HTERT RPE-1 (cell line): Measurements from ENCODE around the gene TMEM196.

ENCODE experiments used
- in situ Hi-C: fragments of 300-500 bp; cut with MboI; formaldehyde crosslinking; loops from 4 replicates; pipeline ENCODE4 v1.14.3; 2020; ENCODE audit warnings: low sequenced_read_pairs

The TMEM196 gene

DNA sequence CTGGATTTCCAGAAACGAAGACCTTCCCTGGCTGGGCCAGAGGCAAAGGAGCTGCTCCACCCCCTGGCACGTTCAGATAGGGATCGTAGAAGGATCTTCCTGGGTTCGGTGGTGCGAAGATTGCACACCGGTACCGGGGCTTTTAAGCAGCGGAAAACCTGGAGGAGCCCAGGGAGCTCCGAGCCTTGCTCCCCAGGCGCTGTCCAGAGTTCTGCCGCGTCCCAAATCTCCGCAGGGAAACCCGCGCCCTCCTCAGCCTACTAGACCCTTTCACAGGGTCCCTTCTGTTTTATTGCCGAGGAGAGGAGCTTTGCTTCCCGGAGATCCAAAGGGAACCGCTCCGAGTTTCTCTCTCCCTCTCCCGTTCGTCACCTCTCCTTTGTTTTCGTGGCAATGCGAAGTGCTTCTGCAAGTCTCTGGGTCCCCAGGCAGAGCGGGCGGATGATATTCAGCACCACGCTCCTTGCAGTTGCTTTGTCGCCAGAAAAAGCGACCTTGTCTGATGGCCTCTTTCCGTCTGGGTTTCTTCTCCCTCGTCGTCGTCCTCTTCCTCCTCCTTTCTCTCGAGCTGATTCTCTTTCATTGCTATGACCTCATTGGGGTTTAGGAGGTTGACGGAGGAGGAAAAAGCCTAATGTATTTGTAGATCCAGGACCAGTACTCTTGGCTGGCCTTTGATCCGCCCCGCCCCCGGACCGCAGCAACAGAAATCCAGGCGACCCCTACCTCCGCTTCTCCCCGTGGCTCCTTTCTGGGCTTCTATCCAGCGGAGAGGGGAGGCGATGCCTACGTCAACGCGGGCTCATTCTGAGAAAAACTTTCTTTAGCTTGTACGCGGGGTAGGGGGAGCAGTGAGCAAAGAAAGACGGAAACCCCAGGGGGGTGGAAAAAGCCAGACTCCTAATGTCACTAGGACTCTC, at the start of gene TMEM196:
Gene TMEM196 (minus strand): TSS at position 777 of the 920 bp plus-strand sequence. CDS start 921 bp downstream, outside the sequence.
- in situ Hi-C loops: no loop called here

DNA sequence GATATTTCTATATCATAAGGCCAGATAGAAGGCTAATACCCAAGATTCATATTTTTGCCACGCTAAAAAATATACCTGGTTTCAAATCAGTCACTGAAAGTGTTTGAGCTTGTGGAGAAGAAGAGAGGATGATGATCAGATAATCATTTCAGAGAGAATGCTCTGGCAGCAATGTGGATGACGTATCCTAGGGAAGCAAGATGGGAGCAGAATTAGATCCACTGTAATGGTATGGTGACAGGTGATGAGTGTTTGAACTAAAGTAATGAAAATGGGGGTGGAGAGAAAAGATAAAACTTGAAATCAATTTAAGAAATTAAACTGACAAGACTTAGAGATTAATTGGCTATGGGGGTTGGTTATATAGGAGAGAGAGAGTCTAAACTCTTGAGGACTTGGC, 42.7 kb upstream of the TMEM196 start:
- in situ Hi-C loops: no loop called here

DNA sequence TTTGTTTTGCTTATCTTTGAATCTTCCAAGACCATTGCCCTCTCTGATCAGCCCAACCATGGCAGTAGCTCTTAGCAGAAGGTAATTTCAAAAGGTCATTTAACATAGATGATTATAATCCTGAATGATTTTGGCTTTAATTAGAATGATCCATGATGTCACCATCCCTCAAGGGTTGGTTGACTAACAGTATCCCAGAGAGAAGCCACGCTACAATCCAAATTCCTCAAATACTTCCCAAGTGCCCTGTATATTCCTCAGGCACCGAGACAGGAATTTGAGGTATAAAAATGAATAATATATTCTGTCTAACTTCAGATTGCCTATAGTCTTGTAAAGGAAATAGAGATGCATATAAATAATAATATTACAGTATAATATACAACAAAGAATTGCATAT, 42.1 kb upstream of the TMEM196 start:
- in situ Hi-C loops: no loop called here

DNA sequence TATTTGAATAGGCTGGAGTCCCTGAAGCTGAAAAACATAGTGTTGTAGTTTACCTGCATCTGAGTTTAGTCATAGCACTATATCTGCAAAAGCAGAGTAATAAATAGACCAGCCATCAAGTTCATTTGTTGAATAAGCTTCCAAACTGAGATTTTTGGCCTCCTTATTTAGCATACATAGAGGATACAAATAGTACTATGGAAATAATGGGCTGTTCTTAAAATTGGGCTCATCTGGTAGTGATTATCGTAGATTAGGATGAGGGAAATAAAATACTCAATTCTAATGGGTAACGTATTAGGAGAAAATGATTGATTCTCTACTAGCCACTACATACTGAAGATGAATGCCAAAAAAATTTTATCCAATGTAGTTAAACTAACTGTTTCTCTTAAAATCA, 41.4 kb upstream of the TMEM196 start:
- in situ Hi-C loops: no loop called here

DNA sequence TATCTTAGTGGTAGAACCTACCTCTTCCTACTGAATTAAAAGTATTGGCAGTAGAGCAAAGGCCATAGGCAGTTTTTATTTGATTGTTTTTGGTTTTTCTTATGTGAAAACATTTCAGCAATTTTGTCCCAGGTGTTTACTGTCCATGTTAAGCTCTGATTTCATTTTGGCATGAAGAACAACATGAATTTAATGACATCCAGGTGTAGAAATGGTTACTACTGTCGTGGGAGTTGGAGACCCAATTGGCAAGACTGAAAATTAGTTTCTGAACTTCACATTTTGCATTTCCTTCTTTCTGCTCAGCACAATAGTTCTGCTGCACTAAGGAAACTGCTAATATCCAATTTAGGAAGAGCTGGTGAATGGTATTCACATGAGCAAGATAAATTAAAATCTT, 38.0 kb upstream of the TMEM196 start:
- in situ Hi-C loops: no loop called here

DNA sequence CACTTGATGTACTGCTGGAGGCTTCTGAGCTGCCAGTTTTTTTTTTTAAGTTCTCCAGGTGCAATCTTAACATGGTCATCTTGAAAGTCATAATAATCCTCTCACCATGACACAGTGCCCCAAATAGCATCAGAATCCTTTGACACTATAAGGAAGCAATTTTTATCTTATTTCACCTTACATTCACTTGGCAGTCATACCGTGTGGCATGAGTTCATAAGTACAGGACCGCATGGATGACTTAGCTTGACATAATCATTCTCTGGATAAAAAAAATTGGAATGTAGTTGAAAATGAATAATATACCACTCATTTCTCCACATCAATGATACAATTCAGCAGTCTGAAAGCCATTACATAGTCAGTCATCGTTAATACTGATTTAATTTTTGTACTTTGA, 25.6 kb upstream of the TMEM196 start:
- in situ Hi-C loops: no loop called here

DNA sequence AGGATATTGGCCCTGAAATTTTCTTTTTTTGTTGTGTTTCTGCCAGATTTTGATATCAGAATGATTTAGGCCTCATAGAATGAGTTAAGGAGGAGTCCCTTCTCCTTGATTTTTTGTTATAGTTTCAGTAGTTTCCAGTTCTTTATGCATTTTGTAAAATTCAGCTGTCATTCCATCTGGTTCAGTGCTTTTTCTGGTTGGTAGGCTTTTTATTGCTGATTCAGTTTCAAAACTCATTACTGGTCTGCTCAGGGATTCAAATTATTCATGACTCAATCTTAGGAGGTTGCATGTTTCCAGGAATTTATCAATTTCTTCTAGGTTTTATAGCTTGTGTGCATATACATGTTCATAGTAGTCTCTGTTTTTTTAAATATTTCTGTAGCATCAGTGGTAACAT, 10.1 kb upstream of the TMEM196 start:
- in situ Hi-C loops: no loop called here

DNA sequence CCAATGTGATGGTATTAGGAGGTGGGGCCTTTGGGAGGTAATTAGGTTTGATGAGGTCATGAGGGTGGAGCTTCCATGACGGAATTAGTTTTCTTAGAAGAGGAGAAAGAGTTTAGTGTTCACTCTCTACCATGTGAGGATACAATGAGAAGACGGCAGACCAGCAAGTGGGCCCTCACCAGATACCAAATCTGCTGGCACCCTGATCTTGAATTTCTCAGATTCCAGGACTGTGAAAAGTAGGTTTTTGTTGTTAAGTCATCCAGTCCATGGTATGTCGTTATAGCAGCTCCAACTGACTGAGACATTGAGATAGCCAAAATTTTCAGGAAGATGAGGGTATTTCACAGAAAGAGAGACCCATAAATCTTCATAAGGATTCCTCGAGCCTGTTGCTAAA, 3.6 kb upstream of the TMEM196 start:
- in situ Hi-C loops: no loop called here

DNA sequence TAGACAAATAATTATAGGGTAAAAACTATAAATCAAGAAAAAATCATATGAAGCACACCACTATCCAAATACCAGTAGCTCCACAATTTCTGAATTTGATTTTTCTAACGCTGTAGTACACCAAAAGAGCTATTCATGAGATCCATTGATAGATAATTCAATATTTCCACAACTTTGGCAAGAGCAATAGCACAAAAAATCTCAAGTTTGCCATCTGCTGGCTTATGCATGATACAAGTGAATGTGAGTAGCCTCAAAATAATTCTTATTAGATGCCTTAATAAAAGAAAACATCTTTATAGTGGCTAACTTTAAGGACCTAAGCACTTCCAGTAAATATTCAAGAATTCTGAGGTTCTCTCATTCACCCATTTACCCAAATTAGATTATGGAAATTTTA, 2.2 kb upstream of the TMEM196 start:
- in situ Hi-C loops: no loop called here

DNA sequence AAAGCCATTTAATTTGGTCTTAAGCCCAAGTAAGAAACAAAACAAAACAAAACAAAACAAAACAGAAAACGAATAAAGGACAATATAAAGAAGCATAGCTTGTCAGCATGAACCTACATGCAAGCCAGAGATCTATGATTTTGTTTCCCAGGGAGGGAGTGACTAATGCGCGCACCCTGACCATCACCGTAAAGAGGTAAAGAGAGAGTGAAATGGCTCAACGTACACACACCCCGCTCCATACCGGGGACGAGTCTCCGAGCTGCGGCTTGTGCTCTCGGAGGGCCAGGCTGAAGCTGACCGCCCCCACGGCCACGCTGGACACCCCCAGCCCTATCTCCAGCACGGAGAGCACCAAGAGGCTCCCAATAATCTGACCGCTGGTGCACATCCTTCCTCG, 1.1 kb downstream of the TMEM196 start:
- in situ Hi-C loops: no loop called here

DNA sequence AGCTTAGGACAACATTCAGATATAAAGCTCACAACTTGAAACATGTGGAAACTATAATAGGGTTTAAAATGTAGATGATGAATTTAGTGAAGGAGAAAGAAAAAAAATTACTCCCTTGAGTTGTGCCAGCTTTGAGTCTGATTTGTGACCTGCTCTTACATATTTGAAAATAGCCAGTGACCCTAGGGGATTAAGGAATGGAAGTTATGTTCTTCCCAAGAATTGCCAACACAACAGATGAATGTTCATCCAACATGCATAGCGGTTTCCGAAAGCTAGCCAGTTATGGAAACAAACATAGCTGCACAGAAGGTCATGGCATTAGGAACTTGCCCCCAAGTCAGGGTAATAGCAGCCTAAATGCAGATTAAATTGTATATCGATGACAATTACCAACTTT, 10.8 kb downstream of the TMEM196 start:
- in situ Hi-C loops: no loop called here

DNA sequence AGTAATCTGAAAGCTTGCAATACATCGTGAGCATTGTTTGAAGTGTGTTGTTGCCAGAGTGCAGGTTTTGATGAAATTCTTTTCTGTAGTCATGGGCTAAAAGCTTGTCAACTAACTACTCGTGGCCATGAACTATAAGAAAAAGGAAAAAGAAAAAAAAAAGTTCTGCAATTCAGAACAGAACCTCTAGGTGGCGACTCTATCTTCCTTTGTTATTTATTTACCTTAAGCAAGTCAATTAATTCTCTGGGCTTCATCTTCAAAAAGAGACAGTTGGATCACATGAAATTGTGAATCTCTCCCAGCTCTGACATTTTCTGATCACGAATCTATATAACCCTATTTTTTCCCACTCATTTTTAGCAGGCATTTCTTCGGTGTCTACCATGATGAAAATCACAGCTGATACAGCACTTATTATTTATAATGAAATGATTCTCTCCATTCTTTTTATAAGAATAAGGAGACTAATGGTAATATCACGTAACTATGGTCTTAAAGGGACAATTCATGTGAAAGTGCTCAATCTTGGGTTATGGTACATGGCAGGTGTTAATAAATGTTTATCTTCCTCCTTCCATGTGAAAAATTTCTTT, 18.8 kb downstream of the TMEM196 start:
- in situ Hi-C loops: no loop called here

DNA sequence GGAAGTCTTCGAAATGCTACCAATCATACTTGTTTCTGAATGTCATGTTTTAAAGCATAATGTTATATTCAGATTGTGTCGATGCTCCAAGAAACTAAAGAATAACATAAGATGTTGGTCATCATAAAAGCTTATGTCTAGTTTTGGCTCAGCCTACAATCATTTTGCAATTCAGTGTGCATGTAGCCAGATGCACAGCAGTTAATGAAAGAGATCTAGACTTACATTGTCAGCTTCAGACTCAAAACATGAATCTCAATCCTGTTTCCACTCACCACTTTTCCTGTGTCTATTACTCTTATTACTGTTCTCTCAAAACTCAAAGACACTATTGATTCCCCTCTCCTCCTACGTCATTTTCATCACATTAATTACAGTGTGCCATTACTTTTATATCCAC, 21.4 kb downstream of the TMEM196 start:
- in situ Hi-C loops: no loop called here

DNA sequence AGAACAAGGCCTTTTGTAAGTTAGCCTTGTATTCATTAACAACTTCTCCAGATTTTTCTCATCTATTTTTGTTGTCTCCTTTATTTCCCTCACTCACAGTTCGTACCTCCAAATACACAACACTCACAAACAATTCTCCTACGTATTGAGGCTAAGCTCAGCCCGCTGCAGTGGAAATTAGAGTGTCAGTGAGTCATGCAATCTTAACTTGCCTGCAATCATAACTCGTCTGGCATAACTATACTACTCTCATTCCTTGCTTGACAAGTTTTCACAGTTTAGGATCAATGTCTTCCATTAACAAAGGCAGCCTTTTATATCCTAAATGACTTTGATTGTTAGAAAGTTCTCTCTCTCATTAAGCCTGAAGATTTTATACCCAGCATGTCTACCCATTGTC, 23.8 kb downstream of the TMEM196 start:
- in situ Hi-C loops: no loop called here

DNA sequence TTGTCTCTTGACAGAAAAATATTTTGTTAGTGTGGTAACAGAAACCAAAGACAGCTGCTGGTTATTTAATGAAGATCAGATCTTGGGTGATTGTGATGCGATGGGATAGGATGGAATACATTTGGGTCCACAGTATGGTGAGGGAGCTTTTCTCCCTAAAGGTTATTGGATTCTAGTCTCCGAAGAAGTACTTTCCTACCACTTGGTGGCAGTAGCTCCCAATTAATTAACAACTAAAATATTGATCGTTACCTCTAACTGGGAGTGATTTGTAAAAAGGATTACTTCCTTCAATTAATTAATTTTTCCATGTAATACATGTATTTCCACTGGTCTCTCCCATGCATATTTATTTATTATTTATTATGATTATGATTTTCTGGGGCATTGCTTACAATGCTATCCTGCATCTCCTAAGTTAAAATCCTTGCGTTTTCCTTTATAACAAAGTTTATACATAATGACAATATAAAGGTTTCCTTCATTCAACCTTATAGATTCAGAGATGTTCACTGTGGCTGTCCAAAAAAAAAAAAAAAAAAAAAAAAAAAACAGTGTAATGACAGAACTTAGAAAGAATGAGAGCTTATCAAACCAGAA, 25.6 kb downstream of the TMEM196 start:
- in situ Hi-C loops: no loop called here

DNA sequence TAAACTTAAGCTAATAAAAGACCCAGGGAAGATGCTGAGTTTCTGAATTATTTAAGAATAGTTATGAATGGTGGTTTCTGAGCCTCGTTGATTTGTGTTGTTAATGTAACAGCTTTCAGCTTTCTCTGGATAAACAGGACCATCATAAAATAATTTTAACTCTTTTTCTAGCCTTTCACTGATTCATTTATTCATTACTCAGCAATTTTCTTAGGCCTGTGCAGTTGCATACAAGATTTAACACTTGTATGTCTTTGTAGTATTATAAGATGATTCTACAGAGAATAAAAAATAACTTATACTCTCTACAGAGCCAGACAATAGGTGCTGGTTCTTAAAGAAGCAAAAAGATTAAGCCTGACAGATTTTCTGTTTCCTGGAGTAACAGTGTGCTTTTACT, 29.3 kb downstream of the TMEM196 start:
- in situ Hi-C loops: no loop called here

DNA sequence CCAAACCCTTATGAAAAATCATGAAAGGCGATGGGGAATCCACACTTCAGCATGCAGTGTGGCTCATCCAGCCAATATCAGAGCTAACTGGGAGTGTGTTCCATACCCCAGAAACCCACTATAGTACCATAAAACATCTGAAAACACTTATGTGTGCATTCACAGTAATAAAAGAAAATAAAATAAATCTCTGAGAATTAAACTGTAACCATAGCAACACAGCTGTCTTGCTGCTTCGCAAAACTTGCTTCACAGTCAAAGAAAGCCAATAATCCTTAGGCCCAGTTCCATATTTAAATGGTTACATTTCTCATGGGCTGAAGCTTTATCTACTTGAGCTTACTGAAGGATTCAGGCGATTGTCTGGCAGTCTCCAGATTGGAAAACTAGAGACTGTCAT, 44.7 kb downstream of the TMEM196 start:
- in situ Hi-C loops: no loop called here

DNA sequence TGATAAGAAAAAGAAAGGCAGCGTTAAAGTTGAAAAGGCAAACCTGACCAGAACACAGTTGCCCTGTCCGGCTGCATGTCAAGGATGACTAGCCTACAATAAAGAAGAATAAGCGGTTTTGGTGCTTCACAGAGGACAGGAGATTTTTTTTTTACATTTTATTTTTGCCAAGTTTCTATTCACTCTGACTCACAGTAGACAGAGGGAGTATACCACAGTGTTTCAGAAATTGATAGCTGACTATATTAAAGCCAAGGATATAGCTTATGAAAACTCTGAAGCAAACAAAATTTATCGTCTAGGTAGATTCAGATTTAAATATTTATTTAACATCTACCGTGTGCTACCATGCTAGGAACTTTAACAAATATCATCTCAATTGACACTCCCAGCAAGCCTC, 47.6 kb downstream of the TMEM196 start:
- in situ Hi-C loops: no loop called here

DNA sequence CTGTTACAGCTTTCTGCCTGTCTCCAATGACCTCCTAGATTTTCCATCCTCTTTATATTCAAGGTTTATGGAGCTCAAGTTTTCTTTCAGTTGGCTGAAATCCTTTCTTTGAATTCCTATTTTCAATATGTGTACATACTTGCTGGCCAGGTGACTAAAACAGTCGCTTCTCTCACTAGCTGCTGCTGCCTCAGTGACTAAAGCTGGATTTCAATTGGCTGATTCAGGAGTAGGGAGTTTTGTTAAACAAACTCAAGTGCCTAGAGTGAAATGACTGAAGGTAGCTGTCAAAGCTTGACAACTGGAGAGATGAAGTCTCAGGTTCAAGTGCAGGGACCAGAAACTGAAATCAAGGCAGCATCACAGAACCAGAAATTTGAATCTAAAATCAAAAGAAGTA, 57.9 kb downstream of the TMEM196 start:
- in situ Hi-C loops: no loop called here

DNA sequence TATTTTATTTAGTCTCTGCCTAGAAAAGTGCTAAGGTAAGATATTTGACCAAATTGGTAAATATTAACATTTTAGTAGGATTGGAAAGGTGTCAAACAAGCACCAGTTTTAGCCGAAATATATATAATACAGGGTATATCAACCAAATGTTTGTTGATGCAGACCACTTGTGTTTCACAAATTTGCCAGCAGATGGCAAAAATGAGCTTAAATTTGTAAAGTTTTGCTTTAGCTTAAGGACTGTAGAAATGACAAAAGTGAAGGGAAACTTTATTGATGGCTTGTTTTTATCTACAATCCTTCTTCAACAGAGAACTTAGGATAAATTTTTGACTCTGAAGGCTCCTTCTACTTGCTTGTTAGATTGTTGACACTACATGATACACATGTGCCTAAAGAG, 59.7 kb downstream of the TMEM196 start:
- in situ Hi-C loops: no loop called here

DNA sequence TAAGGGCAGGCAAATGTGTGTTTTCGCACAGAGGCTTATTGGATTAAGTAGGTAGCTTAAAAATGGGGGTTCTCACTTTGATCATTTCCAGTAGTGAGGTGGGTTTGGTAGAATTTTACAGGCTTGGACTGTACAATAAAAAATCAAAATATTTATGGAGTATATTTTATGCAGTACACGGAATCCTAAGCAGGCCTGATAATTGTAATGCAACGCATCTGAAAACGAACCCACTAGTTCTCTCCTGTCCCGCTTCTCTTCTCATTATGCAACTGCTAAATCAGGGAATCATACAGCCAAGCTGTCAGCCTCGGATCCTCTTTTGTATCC, 64.2 kb downstream of the TMEM196 start:
- in situ Hi-C loops: no loop called here
